Inflammatory macrophage treated with lipopolysaccharide for 4 hours (primary cell): ENCODE results near the gene NKX2-3.

Source experiments
- DNase-seq: peaks from one replicate; pipeline ENCODE4 v3.0.0-alpha.2; 2020

The NKX2-3 gene

DNA sequence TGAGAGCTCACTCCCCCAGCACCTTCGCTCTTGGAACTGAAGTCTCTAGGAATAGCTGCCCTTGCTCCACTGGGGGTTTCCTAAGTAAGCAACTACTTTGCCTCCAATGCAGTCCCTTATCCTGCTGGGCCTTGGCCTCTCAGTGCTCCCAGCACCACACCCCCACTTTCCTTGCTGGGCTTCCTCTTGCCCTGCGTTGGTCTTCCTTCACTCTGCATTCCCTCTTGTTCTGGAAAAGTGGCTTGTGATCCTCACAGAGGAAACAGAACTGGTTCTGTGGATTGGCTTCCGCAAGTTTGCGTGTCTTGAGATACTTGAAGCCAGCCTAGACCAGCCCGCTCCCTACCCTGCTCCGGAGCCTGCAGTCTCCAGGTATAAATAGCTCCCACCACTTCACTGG lies 6.4 kb downstream of the NKX2-3 start:
- no peak for DNase-seq

DNA sequence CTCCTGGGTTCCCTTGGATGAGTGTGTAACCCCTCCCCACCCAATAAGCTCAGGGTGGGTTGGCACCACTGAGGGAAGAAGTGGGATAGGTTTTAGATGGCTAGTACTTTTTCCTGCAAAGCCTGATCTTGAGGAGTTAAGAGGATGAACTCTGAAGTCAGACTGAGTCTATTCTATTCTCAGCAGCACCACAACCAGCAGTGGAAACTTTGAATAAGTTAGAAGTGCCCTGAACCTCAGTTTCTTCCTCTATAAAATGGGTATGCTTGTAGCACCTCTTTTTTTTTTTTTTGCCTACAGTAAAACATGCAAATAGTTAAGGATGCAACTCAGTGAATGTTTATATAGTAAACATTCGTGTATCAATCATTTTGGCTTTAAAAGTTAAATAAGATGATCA lies 7.1 kb downstream of the NKX2-3 start:
- DNase-seq = no peak

DNA sequence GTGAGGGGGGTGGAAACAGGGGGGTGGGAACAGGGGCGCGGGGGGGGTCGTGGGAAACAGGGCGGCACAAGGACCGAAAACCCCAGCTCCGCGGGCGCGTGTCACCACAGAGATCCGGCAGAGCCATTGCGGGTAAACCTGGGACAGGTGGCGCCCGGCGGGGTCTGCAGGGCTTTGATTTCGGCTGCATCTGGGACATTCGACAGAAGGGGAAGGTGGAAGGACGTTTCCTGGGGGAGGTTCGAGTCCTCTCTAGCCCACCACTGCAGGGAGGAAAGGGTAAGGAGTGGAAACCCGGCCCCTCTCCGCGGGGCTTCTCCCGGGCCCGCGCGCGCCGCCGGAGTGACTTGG lies 7.5 kb downstream of the NKX2-3 start:
- DNase-seq = no peak

DNA sequence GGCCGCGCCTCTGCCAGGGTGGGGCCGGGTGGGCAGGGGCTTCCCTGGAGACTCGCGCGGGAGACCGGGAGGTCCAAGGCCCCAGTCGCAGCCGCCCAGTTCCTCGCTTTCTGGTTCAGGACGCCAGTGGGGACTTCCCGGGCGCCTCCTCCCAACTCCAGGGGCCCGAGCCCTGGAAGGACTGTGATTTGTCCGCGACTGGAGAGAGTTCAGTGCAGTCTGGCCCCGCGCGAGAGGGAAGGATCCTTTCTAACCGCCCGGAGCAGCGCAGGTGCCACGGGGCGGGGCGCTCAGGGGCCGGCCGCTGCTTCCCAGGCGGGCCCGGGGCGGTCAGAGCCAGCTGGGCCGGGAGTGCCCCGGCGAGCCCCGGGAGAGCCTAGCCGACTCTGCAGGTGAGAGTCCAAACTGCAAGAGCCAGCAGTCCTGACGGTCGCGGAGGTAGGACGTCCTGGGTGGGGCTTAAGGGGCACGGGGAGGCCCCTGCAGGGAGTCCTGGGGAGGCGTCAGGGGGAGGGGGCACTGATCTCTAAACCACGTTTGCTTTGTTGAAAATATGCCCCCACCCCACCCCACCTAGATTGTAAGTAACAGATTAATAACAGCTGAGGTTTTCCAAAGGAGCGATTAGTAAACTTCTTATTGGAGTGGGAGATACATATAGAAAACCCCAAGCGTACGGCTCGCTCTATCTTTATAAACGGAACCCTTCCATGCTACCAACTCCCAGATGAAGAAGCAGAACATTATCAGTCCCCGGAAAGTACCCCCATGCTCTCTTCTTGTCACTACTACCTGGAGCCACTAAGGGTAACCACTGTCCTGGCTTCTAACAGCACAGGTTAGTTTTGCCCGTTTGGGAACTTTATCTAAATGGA lies 8.2 kb downstream of the NKX2-3 start:
- no peak for DNase-seq

DNA sequence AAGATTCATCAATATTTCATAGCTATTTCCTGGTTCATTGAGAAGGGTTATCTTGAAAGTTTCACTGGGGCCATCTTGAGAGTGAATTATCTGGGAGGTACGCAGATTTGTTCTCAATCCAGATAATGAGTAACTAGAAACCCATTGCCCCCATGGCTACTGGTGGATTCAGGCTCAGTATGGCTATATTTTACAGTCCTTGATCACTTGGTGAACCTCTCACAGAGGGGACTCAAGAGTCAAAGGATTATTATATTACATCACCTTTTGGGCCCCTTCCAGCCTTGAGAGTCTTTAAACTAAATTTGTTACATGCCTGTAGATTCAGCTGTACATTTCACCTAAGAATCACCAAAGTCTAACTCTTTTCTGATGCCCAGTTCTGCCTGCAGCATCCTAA lies 11.6 kb downstream of the NKX2-3 start:
- DNase-seq = no peak

DNA sequence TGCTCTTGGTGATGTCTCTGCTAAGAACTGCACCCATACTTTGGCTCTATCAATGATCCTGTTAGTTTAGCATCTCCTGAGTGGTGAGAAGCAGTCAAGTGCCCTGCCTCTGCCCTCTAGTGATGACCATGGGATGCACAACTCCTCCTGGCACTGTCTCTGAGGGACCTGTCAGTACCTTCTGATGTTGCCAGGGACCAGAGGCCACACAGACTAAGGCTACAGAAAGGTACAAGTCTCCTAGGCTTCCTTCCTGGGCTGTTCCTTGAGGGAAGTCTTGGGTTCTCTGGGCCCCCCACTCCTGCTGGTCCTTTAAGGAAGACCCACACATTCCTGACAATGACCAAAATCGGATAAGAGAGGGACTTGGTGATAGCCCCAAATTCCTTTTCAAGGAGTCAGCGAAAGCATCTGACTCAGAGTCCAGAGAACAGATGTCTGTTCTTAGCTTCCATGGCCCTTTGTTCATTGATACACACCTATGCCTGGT lies 15.3 kb downstream of the NKX2-3 start:
- DNase-seq = peak; percentile 34

DNA sequence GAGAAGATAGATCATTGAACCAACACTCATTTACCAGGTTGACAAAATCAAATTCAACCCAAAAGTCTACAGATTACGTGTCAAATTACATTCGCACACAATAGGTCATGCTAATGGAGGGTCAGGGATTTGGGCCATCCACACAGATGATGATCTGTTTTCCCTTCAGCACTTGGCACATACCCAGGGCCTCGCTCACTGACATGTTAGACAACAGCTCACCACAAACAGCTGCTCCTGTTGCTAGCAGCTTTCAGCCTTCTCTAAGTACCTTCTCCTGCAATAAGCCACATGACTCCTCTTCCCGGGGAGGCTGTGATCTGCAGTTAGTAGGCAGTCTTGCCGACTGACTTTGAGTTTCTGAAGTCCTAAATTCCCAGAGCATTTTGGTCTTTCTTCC lies 18.4 kb downstream of the NKX2-3 start:
- no peak for DNase-seq

DNA sequence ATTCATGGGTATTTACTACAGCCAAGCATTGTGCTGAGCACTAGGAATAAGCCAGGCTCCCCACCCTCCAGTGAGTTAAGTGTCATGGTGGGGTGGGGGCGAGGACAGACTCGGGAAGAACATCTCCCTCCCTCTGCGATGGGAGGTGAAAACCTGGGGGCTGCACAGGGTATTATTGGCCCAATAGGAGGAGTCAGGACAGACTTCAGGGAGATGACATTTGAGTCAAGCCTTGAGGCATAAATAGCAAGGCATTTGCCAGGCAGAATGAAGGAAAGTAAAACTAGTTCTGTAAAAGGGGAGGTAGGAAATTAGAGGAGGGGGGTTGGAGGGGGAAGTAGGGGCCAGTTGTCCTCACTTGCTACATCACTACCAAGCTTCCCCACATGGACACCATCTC lies 18.9 kb downstream of the NKX2-3 start:
- no peak for DNase-seq

DNA sequence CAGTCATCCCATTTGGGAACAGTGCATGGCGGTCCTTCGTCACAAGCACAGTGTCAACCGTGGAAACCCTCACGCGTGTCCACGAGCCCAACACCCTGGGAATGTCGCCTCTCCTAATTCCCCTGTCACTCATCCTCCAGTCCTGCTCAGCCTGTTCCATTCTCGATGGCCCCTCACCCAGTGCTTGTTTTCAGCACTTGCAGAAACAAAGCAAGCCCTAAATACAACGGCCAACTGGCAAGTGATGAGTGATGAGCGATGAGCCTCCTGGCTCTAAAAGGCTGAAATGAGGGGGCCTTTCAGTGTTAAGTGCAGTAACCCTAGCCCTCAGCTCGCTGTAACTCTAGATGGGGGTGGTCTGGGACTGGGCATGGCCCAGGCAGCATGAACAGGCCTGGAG lies 22.6 kb downstream of the NKX2-3 start:
- no peak for DNase-seq

DNA sequence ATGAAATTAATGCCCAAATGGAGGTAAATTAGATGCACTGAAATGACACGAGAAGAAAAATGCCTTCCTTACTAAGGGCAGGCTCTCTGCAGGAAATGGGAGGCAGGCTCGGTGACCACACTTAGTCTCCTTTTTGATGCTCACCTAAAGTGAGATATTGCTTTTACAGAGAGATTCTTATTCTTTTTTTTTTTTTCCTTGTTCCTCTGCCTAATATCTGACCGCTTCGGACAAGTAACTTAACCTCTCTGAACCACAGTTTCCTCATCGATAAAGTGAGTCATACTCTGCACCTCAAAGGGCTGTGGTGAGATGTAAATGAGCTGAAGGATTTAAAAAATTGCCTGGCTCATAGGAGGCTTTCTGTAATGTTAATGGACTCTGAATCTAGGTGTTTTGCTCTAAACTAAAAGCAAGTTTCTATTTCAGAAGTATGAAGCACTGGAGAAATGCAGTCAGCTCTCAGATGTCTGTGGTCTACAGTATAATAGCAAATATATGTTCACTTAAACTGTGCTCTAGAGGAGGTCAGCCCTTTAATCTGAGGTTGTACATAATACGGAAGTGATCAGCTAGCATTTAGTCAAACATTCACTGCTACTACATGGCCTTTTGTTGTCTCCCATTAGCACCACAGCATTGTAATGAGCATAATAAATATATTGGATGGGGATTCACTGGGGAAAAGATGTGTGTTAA lies 23.2 kb downstream of the NKX2-3 start:
- DNase-seq = peak; percentile 16

DNA sequence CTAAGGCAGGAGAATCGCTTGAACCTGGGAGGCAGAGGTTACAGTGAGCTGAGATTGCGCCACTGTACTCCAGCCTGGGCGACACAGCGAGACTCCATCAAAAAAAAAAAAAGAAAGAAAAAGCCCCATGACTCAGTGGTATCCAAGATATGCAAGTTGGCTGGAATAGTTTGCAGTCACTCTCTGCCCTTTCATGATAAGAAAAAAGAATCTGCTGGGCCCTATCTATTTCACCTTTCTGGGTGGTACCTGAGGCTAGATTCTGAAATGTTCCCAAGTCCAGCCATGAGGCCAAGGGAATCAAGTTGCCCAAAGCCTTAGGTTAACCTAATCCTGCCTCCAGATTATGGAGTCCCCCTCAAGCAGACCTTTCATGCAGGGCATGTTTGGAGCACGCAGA lies 24.3 kb downstream of the NKX2-3 start:
- no peak for DNase-seq

DNA sequence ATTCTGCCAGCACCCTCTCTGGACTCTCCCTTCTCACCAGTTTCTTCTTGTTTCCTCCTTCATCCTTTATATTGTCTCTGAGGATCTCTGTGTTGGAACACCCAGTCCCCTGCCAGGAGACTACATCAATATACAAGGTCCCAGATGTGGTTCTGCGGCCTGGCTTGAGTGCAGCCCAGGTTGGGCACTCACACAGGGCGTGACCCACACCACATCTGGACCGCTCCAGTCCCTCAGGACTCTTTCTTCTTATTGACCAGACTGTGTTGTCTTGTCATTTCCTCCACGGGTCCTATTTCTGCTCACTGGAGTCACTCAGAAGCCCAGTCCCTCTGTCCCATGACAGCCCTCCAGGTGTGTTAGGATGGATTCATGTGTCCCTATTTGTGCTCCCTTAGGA lies 26.0 kb downstream of the NKX2-3 start:
- DNase-seq = no peak

DNA sequence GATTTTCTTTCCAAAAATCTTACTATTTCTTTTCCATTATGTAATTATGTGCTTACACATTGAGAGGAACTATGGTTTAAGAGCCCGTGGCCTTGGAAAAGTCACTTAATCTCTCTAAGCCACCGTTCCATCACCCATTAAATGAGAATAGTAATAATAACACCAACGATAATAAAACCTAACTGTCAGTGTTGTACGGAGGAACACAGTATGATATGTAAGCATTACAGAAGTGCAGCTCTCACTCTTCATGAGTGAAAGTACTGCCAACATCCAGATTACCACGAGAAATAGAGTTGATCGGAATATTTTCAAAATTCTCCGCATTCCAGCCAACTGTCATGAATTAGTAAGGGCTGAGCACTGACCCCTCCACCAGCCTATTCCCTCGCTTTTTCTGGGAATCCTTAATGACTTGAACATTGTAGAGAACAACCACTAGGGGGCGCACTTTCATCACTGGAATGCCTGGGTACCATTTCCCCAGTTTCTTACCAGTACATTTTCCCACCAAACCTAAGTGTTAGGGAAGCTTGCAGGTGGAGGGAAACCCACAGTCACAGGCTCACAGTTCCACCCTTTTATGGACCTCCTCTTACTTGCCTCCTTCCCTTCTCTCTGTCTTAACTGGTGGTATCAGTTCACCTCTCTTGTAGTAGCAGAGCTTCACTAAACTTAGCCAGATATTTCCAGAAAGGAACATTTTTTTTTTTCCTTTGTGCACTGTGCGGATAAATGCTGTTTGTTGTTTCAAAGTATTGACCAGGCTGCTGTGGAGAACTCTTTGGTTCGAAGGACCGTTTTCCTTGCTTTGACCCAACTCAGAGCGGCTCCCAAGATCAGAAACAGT lies 27.8 kb downstream of the NKX2-3 start:
- peak; percentile 61 for DNase-seq

DNA sequence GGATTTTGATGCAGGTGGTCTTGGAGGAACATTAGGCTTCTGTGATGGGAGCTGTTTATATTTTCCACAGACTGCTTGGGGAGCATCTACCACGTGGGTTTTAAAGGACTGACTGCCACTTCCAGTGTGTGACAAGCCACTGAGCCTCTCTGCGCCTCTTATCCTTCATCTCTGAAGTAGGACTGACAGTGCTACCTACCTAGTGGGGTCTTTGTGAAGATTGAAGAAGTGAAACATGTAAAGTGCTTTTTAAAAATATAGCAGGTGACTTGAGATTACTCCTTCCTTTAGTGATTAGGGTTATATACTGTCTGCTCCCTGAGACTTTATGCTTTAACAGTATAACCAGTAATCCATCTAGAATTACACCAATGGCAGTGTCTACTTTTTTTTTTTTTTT lies 29.9 kb downstream of the NKX2-3 start:
- DNase-seq = no peak

DNA sequence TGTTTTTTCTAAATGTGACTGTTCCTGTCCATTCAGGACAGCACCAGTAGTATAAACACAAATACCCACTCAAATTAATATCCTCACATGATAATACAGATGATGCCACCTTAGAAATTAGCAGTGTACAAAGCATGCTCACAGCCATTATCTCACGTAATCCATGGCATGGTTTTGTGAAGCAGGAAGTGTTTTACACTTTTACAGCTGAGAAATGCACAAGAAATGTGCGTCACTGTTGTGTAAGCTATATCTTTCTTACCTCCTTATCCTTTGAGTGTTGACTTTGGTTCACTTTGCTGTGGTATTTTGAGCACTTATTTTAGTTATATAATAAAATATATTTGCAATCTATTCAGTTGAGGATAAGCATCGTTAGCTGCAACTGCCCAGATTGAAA lies 31.6 kb downstream of the NKX2-3 start:
- DNase-seq = no peak

DNA sequence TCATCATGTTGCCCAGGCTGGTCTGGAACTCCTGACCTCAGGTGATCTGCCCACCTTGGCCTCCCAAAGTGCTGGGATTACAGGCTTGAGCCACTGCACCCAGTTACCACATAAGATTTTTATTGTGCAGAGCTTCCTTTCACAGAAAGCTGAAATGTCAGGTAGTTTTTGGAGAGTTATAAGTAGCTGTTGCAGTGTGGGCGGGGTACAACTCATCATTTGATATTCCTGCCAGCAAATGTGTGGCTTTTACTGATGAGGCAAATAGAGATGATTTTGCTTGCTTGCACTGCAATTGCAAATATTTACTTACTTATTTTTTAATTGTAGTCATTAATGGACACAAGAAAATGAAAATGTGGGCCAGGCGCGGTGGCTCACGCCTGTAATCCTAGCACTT lies 32.4 kb downstream of the NKX2-3 start:
- DNase-seq = no peak

DNA sequence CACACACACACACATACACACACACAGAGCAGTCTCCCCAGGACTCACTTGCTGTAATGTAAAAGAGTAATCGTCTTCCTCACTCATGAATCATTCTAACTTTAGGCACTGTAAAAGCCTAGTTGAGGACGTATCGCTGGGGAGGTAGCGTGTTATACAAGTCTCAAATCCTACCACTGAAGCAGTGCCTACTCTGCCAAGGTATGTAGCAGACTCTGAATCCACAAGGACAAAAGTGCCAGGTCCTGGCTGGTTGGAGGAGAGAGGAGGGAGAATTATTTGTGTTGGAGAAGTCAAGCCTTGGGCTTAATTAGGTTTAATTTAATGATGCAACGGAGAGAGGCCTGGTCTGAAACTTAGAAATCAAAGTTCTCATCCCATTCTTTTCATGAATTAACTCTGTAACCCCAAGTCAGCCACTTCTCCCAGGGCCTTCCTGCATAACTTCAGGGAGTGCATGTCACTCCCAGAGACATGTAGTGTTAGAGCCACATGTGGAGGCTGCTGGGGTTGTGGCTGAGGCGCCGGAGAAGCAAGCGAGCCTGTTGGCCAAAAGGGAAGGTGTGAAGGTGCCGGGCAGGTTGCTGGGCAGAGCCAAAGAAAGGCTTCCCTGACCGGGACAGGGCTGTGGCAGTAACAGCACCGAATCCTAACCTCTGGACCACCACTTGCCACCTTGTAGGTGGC lies 36.7 kb downstream of the NKX2-3 start:
- no peak for DNase-seq

DNA sequence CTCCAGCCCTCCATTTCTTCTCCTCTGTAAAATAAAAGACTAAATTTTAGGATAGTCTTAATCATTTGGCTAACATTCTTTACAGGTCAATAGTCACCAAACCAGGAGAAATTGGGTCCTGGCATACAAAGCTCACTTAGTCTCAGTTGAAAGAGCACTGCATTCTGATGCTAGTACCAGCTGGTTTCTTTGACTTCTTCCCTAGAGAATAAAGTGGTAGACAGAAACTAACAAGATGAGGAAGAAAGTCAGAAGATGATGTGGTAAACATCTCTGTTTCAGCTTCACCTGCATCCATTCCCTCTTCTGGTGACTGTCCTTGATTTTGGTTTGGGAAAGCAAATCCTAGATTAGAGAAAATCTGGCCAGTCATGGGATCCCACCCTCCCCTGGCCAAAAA lies 37.2 kb downstream of the NKX2-3 start:
- no peak for DNase-seq

DNA sequence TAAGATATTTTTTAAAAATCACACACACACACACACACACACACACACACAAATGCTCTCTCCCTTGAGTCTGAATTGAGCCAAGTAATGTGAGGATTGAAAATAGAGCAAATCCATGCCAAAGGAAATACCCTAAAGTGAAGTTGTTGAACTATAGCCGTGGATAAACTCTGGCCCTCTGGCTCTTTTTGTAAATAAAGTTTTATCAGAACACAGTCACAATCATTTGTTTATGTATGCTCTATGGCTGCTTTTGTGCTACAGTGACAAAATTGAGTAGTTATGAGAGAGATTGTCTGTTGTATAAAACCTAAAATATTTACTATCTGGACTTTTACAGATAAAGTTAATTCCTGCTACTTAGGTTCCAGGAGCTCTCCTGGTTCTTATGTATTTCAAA lies 39.1 kb downstream of the NKX2-3 start:
- no peak for DNase-seq

DNA sequence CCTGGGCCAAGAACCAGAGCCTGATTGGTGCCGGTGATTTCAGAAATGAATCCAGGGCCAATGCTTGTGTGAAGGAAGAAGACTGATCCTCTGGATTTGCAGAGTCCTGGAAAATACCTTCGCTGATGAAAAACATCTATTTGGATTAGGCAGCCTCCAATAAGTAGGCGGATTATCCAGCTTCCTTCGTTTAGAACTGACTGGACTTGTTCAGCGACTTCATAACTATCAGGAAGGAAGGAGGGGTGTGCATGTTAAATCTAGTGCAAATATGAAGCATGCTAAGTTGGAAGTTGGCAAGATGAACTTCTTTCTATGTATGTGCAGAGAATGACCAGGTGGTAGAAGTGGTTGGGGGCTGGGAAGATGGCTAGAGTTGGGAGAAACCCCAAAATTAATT lies 41.0 kb downstream of the NKX2-3 start:
- no peak for DNase-seq

DNA sequence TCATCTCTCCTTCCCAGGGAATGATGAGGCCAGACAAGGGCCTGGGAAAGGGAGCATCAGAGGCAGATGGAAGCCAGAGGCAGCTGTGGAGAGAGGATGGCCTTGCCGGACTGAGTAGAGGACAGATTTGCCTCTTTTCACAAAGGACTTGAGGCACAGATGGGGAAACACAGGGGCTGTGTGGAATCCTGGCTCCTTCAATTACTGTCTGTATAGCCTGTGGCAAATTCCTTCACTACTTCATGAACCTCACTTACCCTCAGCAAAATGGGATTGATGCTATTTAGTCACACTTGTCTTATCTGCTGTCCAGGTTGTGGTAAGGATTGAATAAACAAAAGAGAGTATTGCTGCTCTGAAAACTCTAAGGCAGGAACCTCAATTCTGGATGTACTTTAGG lies 47.2 kb downstream of the NKX2-3 start:
- no peak for DNase-seq

DNA sequence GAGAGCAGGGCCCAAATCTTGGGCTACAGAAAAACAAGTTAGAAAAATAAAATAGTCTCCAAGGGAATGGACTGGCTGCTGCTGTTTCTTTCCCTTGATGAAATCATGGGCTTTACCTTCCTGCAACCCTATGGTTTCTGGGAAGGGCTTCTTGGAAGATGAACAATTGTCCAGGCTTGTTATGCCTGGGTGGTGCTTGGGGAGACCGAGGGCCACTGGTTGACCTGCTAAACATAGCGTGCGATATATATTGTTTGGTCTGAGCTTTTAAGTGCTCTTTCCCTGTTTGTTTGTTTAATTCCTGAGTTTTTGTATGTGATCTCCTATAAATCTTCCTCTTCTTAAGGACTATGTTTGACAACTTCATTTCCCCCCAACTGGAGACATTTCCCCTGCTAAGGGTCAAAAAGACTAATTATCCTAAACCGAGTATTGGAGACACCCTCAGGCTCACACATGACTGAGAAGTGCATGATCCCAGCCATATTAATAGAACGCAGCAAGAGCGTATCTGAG lies 49.6 kb downstream of the NKX2-3 start:
- no peak for DNase-seq

DNA sequence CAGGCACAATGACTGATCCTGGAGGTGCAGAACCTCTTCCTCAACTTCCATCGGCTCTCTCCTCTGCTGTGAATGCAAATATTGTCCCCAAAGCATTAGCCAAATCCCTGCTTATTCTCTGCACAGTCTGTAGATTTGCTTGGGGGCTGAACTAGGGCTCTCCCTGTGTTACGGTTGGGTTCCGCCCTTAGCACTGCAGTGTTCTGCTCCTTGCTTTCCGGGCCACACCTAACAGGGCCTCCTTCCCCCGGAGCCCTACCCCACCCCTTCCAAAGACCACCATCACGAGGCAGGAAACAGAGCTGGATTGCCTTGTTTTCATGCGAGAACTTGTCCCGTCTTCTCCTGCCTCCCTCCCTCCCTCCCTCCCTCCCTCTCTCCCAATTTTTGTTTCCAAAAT lies 50.9 kb downstream of the NKX2-3 start:
- no peak for DNase-seq
